HEK293 (cell line): Measurements from ENCODE around the gene CRHBP.

ENCODE experiments used
- CTCF ChIA-PET: fragments of 350-600 bp; formaldehyde crosslinking; extraction: SDS; loops from one replicate; lab custom pipeline; 2021; ENCODE audit warnings: antibody characterized with exemption; lab: Yijun Ruan, JAX
- POLR2A ChIA-PET: fragments of 300-600 bp; formaldehyde crosslinking; extraction: SDS; loops from one replicate; lab custom pipeline; 2020; ENCODE audit warnings: antibody characterized with exemption, inconsistent platforms; lab: Yijun Ruan, JAX
- H3K27ac ChIP-seq: fragments of 200-500 bp; sonication (Bioruptor generic); 2 replicates; pipeline ENCODE4 v1.5.1; 2014; ENCODE audit warnings: low read depth, low read length, control low read depth, inconsistent platforms; ENCODE audit errors: extremely low read depth
- H3K36me3 ChIP-seq, 2 experiments: fragments of 200-500 bp in 1 of 2; sonication (Bioruptor generic) in 1 of 2; 1 replicate in 1 of 2; 2 replicates in 1 of 2; pipeline ENCODE4 v1.5.1; 2014 to 2017; ENCODE audit warnings: inconsistent platforms in 2 of 2, low read length in 2 of 2; ENCODE audit not compliant: control insufficient read depth in 2 of 2, insufficient read depth in 1 of 2
- H3K4me1 ChIP-seq: fragments of 200-500 bp; sonication (Bioruptor generic); 2 replicates; pipeline ENCODE4 v1.5.1; 2014; ENCODE audit warnings: mild to moderate bottlenecking, low read length, inconsistent platforms; ENCODE audit not compliant: control insufficient read depth, insufficient read depth
- H3K4me3 ChIP-seq: 2 replicates; pipeline ENCODE4 v1.5.1; 2011; ENCODE audit warnings: low read depth, mild to moderate bottlenecking, control low read depth, low read length, moderate library complexity
- H3K9me3 ChIP-seq: fragments of 200-500 bp; sonication (Bioruptor generic); 2 replicates; pipeline ENCODE4 v1.5.1; 2014; ENCODE audit warnings: low read depth, low read length, inconsistent platforms; ENCODE audit not compliant: control insufficient read depth, insufficient read depth
- EGR2 ChIP-seq: fragments of 450-650 bp; formaldehyde crosslinking; IDR thresholded peaks from 2 replicates; pipeline ENCODE4 v1.5.1; 2016; ENCODE audit warnings: low read depth, missing biosample characterization, missing genetic modification characterization
- HOXD13 ChIP-seq: sonication (generic); formaldehyde crosslinking; IDR thresholded peaks from 2 replicates; pipeline ENCODE4 v1.8.0; 2022; ENCODE audit warnings: missing genetic modification reagents, borderline replicate concordance
- KLF7 ChIP-seq: fragments of 450-650 bp; formaldehyde crosslinking; IDR thresholded peaks from 2 replicates; pipeline ENCODE4 v1.5.1; 2016; ENCODE audit warnings: missing biosample characterization, missing genetic modification characterization, borderline replicate concordance
- OVOL3 ChIP-seq: fragments of 450-650 bp; formaldehyde crosslinking; IDR thresholded peaks from 2 replicates; pipeline ENCODE4 v1.5.1; 2016; ENCODE audit warnings: missing biosample characterization, missing genetic modification characterization
- REPIN1 ChIP-seq: fragments of 450-650 bp; formaldehyde crosslinking; IDR thresholded peaks from 2 replicates; pipeline ENCODE4 v1.5.1; 2017; ENCODE audit warnings: missing biosample characterization, missing genetic modification characterization, low read depth
- SP7 ChIP-seq: fragments of 450-650 bp; formaldehyde crosslinking; IDR thresholded peaks from 2 replicates; pipeline ENCODE4 v1.5.1; 2016; ENCODE audit warnings: missing biosample characterization, missing genetic modification characterization
- ZBTB21 ChIP-seq: fragments of 450-650 bp; formaldehyde crosslinking; IDR thresholded peaks from 2 replicates; pipeline ENCODE4 v1.5.1; 2017; ENCODE audit warnings: missing biosample characterization, missing genetic modification characterization
- ZBTB48 ChIP-seq: fragments of 450-650 bp; formaldehyde crosslinking; IDR thresholded peaks from 2 replicates; pipeline ENCODE4 v1.5.1; 2016; ENCODE audit warnings: missing biosample characterization, missing genetic modification characterization
- ZFP3 ChIP-seq: fragments of 450-650 bp; formaldehyde crosslinking; IDR thresholded peaks from 2 replicates; pipeline ENCODE4 v1.5.1; 2016; ENCODE audit warnings: low read depth, missing biosample characterization, missing genetic modification characterization
- ZNF16 ChIP-seq: fragments of 450-650 bp; formaldehyde crosslinking; IDR thresholded peaks from 2 replicates; pipeline ENCODE4 v1.5.1; 2016; ENCODE audit warnings: low read depth, missing biosample characterization, missing genetic modification characterization
- ZNF169 ChIP-seq: fragments of 450-650 bp; formaldehyde crosslinking; IDR thresholded peaks from 2 replicates; pipeline ENCODE4 v1.5.1; 2016; ENCODE audit warnings: missing biosample characterization, missing genetic modification characterization
- ZNF174 ChIP-seq: fragments of 450-650 bp; formaldehyde crosslinking; IDR thresholded peaks from 2 replicates; pipeline ENCODE4 v1.5.0; 2017; ENCODE audit warnings: missing biosample characterization, mild to moderate bottlenecking, missing genetic modification characterization
- ZNF433 ChIP-seq: fragments of 450-650 bp; formaldehyde crosslinking; IDR thresholded peaks from 2 replicates; pipeline ENCODE4 v1.5.1; 2016; ENCODE audit warnings: missing biosample characterization, missing genetic modification characterization, low read depth
- ZNF544 ChIP-seq: fragments of 450-650 bp; formaldehyde crosslinking; IDR thresholded peaks from 2 replicates; pipeline ENCODE4 v1.5.0; 2017; ENCODE audit warnings: missing biosample characterization, missing genetic modification characterization
- ZNF596 ChIP-seq: fragments of 450-650 bp; IDR thresholded peaks from 2 replicates; pipeline ENCODE4 v1.5.0; 2018; ENCODE audit warnings: missing biosample characterization, mild to moderate bottlenecking, missing genetic modification characterization, moderate library complexity
- ZNF664 ChIP-seq: fragments of 450-650 bp; formaldehyde crosslinking; IDR thresholded peaks from 2 replicates; pipeline ENCODE4 v1.5.1; 2016; ENCODE audit warnings: missing biosample characterization, missing genetic modification characterization
- TF ChIP-seq, protein P1 (sequence below): fragments of 450-650 bp; formaldehyde crosslinking; conservative IDR thresholded peaks from 2 replicates; pipeline ENCODE4 v1.5.1; 2016; ENCODE audit warnings: low read depth, missing biosample characterization, missing genetic modification characterization
- TF ChIP-seq, protein P2 (sequence below): fragments of 450-650 bp; formaldehyde crosslinking; IDR thresholded peaks from 2 replicates; pipeline ENCODE4 v1.5.1; 2017; ENCODE audit warnings: missing biosample characterization, missing genetic modification characterization
- TF ChIP-seq, protein P3 (sequence below): fragments of 450-650 bp; formaldehyde crosslinking; IDR thresholded peaks from 2 replicates; pipeline ENCODE4 v1.5.1; 2016; ENCODE audit warnings: missing biosample characterization, missing genetic modification characterization
- TF ChIP-seq, protein P4 (sequence below): sonication (generic); formaldehyde crosslinking; IDR thresholded peaks from 2 replicates; pipeline ENCODE4 v1.8.1; 2022; ENCODE audit warnings: mild to moderate bottlenecking, moderate library complexity, missing genetic modification reagents
- TF ChIP-seq, protein P5 (sequence below): fragments of 450-650 bp; formaldehyde crosslinking; IDR thresholded peaks from 2 replicates; pipeline ENCODE4 v1.5.1; 2016; ENCODE audit warnings: missing biosample characterization, missing genetic modification characterization

CRHBP gene

DNA sequence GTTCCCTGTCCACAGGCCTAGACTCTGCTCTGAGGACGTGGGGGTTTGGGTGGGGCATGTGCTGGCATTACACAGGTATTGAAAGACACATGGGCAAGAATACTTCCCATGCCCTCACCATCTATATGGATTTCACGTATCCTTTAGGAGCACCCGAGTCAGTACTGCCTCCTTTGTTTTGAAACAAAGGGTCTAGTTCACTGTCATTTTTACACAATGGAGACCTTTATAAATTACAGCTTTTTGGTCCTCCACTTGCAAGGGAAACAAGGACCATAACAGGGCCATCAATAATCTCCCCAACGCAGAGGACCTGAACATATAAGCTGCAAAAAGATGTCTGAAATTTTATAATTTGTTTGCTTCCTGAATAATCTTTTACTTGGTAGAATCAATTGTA, 24.9 kb upstream of the CRHBP start (continued):
- TF ChIP-seq, protein P1, sequence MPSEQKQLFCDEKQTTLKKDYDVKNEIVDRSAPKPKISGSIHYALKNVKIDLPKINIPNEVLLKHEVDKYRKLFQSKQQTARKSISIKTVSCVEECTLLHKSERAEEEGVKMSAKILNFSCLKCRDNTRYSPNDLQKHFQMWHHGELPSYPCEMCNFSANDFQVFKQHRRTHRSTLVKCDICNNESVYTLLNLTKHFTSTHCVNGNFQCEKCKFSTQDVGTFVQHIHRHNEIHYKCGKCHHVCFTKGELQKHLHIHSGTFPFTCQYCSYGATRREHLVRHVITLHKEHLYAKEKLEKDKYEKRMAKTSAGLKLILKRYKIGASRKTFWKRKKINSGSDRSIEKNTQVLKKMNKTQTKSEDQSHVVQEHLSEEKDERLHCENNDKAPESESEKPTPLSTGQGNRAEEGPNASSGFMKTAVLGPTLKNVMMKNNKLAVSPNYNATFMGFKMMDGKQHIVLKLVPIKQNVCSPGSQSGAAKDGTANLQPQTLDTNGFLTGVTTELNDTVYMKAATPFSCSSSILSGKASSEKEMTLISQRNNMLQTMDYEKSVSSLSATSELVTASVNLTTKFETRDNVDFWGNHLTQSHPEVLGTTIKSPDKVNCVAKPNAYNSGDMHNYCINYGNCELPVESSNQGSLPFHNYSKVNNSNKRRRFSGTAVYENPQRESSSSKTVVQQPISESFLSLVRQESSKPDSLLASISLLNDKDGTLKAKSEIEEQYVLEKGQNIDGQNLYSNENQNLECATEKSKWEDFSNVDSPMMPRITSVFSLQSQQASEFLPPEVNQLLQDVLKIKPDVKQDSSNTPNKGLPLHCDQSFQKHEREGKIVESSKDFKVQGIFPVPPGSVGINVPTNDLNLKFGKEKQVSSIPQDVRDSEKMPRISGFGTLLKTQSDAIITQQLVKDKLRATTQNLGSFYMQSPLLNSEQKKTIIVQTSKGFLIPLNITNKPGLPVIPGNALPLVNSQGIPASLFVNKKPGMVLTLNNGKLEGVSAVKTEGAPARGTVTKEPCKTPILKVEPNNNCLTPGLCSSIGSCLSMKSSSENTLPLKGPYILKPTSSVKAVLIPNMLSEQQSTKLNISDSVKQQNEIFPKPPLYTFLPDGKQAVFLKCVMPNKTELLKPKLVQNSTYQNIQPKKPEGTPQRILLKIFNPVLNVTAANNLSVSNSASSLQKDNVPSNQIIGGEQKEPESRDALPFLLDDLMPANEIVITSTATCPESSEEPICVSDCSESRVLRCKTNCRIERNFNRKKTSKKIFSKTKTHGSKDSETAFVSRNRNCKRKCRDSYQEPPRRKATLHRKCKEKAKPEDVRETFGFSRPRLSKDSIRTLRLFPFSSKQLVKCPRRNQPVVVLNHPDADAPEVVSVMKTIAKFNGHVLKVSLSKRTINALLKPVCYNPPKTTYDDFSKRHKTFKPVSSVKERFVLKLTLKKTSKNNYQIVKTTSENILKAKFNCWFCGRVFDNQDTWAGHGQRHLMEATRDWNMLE: no peak
- TF ChIP-seq ZNF596 (tag by site-specific recombination) (no peak), HOXD13 (CRISPR knock-in tag) (no peak), KLF7 (tag by site-specific recombination) (no peak), ZBTB48 (no peak), SP7 (tag by site-specific recombination) (no peak)
- TF ChIP-seq, protein P2, sequence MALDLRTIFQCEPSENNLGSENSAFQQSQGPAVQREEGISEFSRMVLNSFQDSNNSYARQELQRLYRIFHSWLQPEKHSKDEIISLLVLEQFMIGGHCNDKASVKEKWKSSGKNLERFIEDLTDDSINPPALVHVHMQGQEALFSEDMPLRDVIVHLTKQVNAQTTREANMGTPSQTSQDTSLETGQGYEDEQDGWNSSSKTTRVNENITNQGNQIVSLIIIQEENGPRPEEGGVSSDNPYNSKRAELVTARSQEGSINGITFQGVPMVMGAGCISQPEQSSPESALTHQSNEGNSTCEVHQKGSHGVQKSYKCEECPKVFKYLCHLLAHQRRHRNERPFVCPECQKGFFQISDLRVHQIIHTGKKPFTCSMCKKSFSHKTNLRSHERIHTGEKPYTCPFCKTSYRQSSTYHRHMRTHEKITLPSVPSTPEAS (tag by site-specific recombination): no peak
- TF ChIP-seq, protein P3, sequence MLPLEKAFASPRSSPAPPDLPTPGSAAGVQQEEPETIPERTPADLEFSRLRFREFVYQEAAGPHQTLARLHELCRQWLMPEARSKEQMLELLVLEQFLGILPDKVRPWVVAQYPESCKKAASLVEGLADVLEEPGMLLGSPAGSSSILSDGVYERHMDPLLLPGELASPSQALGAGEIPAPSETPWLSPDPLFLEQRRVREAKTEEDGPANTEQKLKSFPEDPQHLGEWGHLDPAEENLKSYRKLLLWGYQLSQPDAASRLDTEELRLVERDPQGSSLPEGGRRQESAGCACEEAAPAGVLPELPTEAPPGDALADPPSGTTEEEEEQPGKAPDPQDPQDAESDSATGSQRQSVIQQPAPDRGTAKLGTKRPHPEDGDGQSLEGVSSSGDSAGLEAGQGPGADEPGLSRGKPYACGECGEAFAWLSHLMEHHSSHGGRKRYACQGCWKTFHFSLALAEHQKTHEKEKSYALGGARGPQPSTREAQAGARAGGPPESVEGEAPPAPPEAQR (tag by site-specific recombination): no peak

DNA sequence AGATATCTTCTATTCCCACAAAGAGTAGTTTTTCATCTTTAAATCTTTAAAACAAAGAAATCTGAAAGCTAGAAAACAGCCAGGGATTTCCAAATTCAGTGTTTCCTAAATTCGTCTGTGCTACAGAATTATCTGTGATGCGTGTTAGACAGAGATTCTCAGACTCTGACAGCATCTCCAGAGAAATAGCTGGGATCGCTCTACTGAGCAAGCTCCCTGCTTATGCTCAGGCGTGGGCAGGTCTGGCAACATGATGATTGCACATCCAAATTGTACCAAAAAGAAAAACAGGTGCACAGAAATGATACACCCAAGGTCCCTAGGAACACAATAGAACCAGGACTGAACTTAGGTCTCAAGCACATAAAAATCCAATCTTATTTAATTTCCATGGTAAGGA, 22.8 kb upstream of the CRHBP start:
- Histone ChIP-seq H3K9me3 (no peaks in the 10 kb centered on the region), H3K27ac (no peak overlapping the region), H3K36me3 (no peaks in the 10 kb centered on the region), H3K4me1 (no peaks in the 10 kb centered on the region), H3K4me3 (no peak overlapping the region)
- ChIA-PET POLR2A (no interaction called here), CTCF (interaction anchor here (0.6 kb wide), 2 partner anchors 60 to 88 kb away, joined by 3 read pairs; no protein-coding TSS in a partner anchor)
- TF ChIP-seq ZNF16 (tag by site-specific recombination): no peak
- no peak for TF ChIP-seq ZBTB21
- TF ChIP-seq ZNF664: no peak
- TF ChIP-seq ZNF174 (tag by site-specific recombination): no peak
- TF ChIP-seq, protein P2 (tag by site-specific recombination): no peak
- TF ChIP-seq REPIN1 (tag by site-specific recombination): no peak
- TF ChIP-seq, protein P4, sequence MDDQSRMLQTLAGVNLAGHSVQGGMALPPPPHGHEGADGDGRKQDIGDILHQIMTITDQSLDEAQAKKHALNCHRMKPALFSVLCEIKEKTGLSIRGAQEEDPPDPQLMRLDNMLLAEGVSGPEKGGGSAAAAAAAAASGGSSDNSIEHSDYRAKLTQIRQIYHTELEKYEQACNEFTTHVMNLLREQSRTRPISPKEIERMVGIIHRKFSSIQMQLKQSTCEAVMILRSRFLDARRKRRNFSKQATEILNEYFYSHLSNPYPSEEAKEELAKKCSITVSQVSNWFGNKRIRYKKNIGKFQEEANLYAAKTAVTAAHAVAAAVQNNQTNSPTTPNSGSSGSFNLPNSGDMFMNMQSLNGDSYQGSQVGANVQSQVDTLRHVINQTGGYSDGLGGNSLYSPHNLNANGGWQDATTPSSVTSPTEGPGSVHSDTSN: no peak
- TF ChIP-seq, protein P5, sequence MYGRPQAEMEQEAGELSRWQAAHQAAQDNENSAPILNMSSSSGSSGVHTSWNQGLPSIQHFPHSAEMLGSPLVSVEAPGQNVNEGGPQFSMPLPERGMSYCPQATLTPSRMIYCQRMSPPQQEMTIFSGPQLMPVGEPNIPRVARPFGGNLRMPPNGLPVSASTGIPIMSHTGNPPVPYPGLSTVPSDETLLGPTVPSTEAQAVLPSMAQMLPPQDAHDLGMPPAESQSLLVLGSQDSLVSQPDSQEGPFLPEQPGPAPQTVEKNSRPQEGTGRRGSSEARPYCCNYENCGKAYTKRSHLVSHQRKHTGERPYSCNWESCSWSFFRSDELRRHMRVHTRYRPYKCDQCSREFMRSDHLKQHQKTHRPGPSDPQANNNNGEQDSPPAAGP (tag by site-specific recombination): no peak
- no peak for TF ChIP-seq ZFP3 (tag by site-specific recombination)
- TF ChIP-seq EGR2 (tag by site-specific recombination): no peak
- no peak for TF ChIP-seq OVOL3 (tag by site-specific recombination)
- TF ChIP-seq ZNF169 (tag by site-specific recombination): no peak
- TF ChIP-seq ZNF433: no peak
- TF ChIP-seq ZNF544 (tag by site-specific recombination): no peak
